ENCODE results near the gene UVRAG.

GRCh38 chr11:75856912-75857311, 41.9 kb downstream of the UVRAG start:
- no peak for TF ChIP-seq SIN3A (IDR thresholded peaks at IDR 0.05; ENCODE audit: borderline replicate concordance, insufficient read depth, low read depth, low read length)
- no peak for TF ChIP-seq CTCF (IDR thresholded peaks at IDR 0.05)
- no peak for TF ChIP-seq REST (IDR thresholded peaks at IDR 0.05; ENCODE audit: insufficient read depth in 1 of 2, low read depth in 2 of 2, low read length in 1 of 2)
- no peak for TF ChIP-seq POLR2AphosphoS5 (IDR thresholded peaks at IDR 0.05; ENCODE audit: low read depth, low read length)

All from Panc1 (cell line).